Panc1 (cell line): ENCODE results near the gene SIN3B. TPM values are rescaled to one million over a fixed set of nuclear protein-coding genes. Genes with fewer than 3 reads are reported as not detected.

Experiments
- ATAC-seq: fragments of 200-7000 bp; cut with Tn5 transposase; 2 replicates; pipeline ENCODE4 v1.9.1; 2020; ENCODE audit warnings: mild to moderate bottlenecking, moderate library complexity
- BruUV-seq: library from RNA; stranded (reverse); fragments of 400-500 nt; replicated peaks from 2 replicates; lab custom pipeline; 2021; lab: Mats Ljungman, UMichigan
- CTCF ChIA-PET: fragments of 300-600 bp; sonication (Branson Sonifier 250); formaldehyde crosslinking; loops from one replicate; lab custom pipeline; 2022; ENCODE audit warnings: antibody characterized with exemption; lab: Charles Lee
- POLR2A ChIA-PET: fragments of 300-600 bp; sonication (Branson Sonifier 250); formaldehyde crosslinking; loops from one replicate; lab custom pipeline; 2022; ENCODE audit warnings: antibody characterized with exemption; lab: Charles Lee
- DNase-seq: peaks from one replicate; pipeline ENCODE4 v3.0.0-alpha.2; 2010; ENCODE audit warnings: low read depth, low spot score
- H3K27ac ChIP-seq: 2 replicates; pipeline ENCODE4 v1.5.1; 2011; ENCODE audit warnings: mild to moderate bottlenecking, low read length, inconsistent platforms
- H3K27me3 ChIP-seq: fragments of 200-500 bp; sonication (Bioruptor generic); 2 replicates; pipeline ENCODE4 v1.6.0; 2014; ENCODE audit warnings: low read length, inconsistent platforms; ENCODE audit not compliant: control insufficient read depth, insufficient read depth
- H3K36me3 ChIP-seq: fragments of 200-500 bp; sonication (Bioruptor generic); 2 replicates; pipeline ENCODE4 v1.5.1; 2014; ENCODE audit warnings: inconsistent platforms, mild to moderate bottlenecking, low read length, moderate library complexity; ENCODE audit not compliant: control insufficient read depth, insufficient read depth
- H3K4me1 ChIP-seq: 2 replicates; pipeline ENCODE4 v1.5.1; 2011; ENCODE audit warnings: inconsistent platforms, mild to moderate bottlenecking, low read length, moderate library complexity; ENCODE audit not compliant: control insufficient read depth, insufficient read depth
- H3K4me3 ChIP-seq, 2 experiments: 2 replicates each; pipeline ENCODE4 v1.5.1; 2011 to 2012; ENCODE audit warnings: low read depth in 2 of 2, low read length in 2 of 2, mild to moderate bottlenecking in 2 of 2, inconsistent platforms in 1 of 2, moderate library complexity in 1 of 2
- H3K9me3 ChIP-seq: fragments of 200-500 bp; sonication (Bioruptor generic); 2 replicates; pipeline ENCODE4 v1.5.1; 2014; ENCODE audit warnings: low read depth, mild to moderate bottlenecking, inconsistent platforms, low read length, moderate library complexity; ENCODE audit not compliant: control insufficient read depth, insufficient read depth
- CTCF ChIP-seq: fragments of 450-650 bp; IDR thresholded peaks from 2 replicates; pipeline ENCODE4 v1.5.1; 2017; ENCODE audit warnings: mild to moderate bottlenecking
- POLR2AphosphoS5 ChIP-seq: IDR thresholded peaks from 2 replicates; pipeline ENCODE4 v1.6.1; 2012; ENCODE audit warnings: mild to moderate bottlenecking, low read depth, low read length, moderate library complexity
- REST ChIP-seq, 2 experiments: IDR thresholded peaks; 2 replicates each; pipeline ENCODE4 v1.6.1; 2011 to 2012; ENCODE audit warnings: low read depth in 2 of 2, control low read depth in 1 of 2, low read length in 1 of 2, mild to moderate bottlenecking in 1 of 2, moderate library complexity in 1 of 2; ENCODE audit not compliant: insufficient read depth in 1 of 2
- SIN3A ChIP-seq: IDR thresholded peaks from 2 replicates; pipeline ENCODE4 v1.6.1; 2012; ENCODE audit warnings: low read depth, mild to moderate bottlenecking, low read length, moderate library complexity, borderline replicate concordance; ENCODE audit not compliant: insufficient read depth
- TCF7L2 ChIP-seq: IDR thresholded peaks from 2 replicates; pipeline ENCODE4 v1.6.1; 2011; ENCODE audit warnings: mild to moderate bottlenecking, low read depth, low read length, inconsistent platforms
- in situ Hi-C: cut with HindIII; loops from 2 replicates; pipeline ENCODE4 v1.10.0; 2016; ENCODE audit warnings: low sequenced_read_pairs, low pct_unique_long_range_greater_than_20kb
- intact Hi-C: fragments of 100-400 bp; cut with micrococcal nuclease; formaldehyde crosslinking; loops from one replicate; pipeline ENCODE4 v1.10.0; 2022; ENCODE audit not compliant: unreplicated experiment
- total RNA-seq: library from RNA; stranded (reverse); gene quantifications from one replicate; pipeline ENCODE4 v1.2.1, GENCODE V29; 2021; ENCODE audit not compliant: unreplicated experiment

Gene SIN3B
- total RNA-seq, 1 experiment from 2014 or later, result 47.0 TPM

- Histone ChIP-seq H3K9me3 (no peaks in the 10 kb centered on the region), H3K4me1 (peaks cover 8% of the 10 kb centered on the region), H3K4me3 (no peak overlapping the region), H3K36me3 (no peaks in the 10 kb centered on the region), H3K27ac (no peak overlapping the region), H3K27me3 (no peaks in the 10 kb centered on the region)
- TF ChIP-seq TCF7L2, result no peak
- no peak for TF ChIP-seq POLR2AphosphoS5
- no peak for TF ChIP-seq REST (IDR thresholded peaks at IDR 0.05; ENCODE audit: insufficient read depth in 1 of 2, low read depth in 2 of 2, low read length in 1 of 2)
- no peak for TF ChIP-seq CTCF
- TF ChIP-seq SIN3A, result no peak
- DNase-seq (no peak), ATAC-seq (no peak)
- intact Hi-C loops (no loop called here), in situ Hi-C loops (no loop called here)
- no TSS peak for BruUV-seq
- POLR2A ChIA-PET, result no interaction called here
- CTCF ChIA-PET, result no interaction called here
Measured at GRCh38 chr19:16820056-16820455, 9.1 kb upstream of the SIN3B start.

GRCh38 chr19:16821081-16821480, 8.1 kb upstream of the SIN3B start:
- Histone ChIP-seq H3K36me3 (no peaks in the 10 kb centered on the region), H3K4me1 (peaks cover 16% of the 10 kb centered on the region), H3K9me3 (no peaks in the 10 kb centered on the region), H3K27me3 (no peaks in the 10 kb centered on the region), H3K4me3 (no peak overlapping the region), H3K27ac (no peak overlapping the region)
- BruUV-seq, result no TSS peak
- DNase-seq (no peak), ATAC-seq (no peak)
- intact Hi-C loops (no loop called here), in situ Hi-C loops (no loop called here)
- CTCF ChIA-PET, result no interaction called here
- no peak for TF ChIP-seq REST (IDR thresholded peaks at IDR 0.05; ENCODE audit: insufficient read depth in 1 of 2, low read depth in 2 of 2, low read length in 1 of 2)
- no peak for TF ChIP-seq POLR2AphosphoS5
- TF ChIP-seq CTCF, result no peak
- TF ChIP-seq SIN3A, result no peak
- no peak for TF ChIP-seq TCF7L2
- POLR2A ChIA-PET, result no interaction called here
